Head of caudate nucleus (tissue), 42 donors: ENCODE data around the gene HOXD13.

ENCODE experiments used
- DNase-seq, 42 donors: peaks; one replicate each; pipeline versions ENCODE4 v3.0.0 to v3.0.0-alpha.2; 2020 to 2021; ENCODE audit warnings: mixed read lengths in 7 of 42
- intact Hi-C: fragments of 100-400 bp; cut with DNase I; formaldehyde crosslinking; loops from one replicate; pipeline ENCODE4 v1.15.0; 2022

The HOXD13 gene

DNA sequence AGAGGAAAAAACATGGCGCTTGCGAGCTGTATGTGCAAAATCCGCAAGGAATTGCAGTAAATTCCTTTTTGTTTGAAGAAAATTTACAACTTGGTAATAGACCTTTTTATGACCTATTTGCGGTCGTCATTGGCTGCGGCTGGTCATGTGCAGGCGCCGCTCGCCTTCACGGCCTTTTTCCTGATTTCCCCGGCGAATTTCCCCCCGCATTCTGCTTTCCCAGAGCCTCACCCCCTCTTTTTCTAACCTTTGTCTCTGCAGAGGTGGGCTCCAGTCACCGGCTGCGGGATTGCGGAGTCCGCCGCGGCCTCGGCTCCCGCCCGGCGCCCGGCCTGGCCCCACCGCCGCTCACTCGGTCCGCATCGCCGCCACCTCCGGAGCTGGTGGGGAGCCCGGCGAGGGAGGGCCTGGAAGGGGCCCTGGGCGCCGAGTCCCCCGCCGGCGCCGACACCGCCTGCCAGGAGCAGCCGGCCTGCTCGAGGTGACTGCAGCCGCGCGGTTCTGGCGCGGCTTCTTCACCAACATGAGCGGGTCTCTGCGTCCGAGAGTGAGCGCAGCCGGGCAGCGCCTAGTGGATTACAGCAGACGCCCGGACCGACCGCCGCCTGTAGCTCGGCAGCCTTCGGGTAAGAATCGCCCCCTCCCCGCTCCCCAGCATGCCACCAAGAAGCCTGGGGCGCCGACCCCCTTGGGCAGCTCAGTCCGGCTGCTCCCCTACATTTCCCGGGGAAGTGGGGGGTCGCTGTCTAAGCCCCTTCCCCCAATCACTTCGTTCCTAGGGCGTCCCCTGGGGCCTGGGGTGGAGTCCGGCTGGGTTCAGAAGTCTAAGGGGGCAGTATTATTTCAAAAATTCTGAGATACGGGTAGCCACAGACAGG is 44.1 kb downstream of the HOXD13 start:
- intact Hi-C loops, result loop anchor here (5.0 kb wide), 1 partner anchor 421 kb away; no protein-coding TSS in a partner anchor
- DNase-seq, result peak in 1 of 42 donors; percentile 19

DNA sequence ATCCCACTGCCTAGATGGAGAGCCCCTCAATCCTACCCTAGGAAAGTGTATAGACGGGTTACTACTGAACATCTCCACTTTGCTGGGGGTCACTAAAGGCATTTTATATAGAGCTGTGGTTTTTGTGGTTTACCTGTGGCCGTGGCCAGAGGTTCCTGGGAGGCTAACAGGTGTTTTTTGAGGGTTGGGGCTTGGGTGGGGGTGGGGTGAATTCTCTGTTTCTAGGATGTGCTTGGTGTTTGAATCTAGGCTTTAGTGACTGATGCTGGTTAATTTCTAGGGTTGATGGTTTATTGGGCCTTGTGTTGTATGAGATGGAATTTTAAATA is 44.7 kb downstream of the HOXD13 start:
- DNase-seq, result no peak
- intact Hi-C loops, result loop anchor here (5.0 kb wide), 1 partner anchor 420 kb away; no protein-coding TSS in a partner anchor

DNA sequence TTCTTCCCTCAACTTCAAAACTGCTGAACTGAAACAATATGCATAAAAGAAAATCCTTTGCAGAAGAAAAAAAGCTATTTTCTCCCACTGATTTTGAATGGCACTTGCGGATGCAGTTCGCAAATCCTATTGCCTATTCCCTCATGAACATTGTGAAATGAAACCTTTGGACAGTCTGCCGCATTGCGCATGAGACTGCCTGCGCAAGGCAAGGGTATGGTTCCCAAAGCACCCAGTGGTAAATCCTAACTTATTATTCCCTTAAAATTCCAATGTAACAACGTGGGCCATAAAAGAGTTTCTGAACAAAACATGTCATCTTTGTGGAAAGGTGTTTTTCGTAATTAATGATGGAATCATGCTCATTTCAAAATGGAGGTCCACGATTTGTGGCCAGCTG is 45.4 kb downstream of the HOXD13 start:
- intact Hi-C loops, result loop anchor here (5.0 kb wide), 1 partner anchor 419 kb away; no protein-coding TSS in a partner anchor
- no peak for DNase-seq

DNA sequence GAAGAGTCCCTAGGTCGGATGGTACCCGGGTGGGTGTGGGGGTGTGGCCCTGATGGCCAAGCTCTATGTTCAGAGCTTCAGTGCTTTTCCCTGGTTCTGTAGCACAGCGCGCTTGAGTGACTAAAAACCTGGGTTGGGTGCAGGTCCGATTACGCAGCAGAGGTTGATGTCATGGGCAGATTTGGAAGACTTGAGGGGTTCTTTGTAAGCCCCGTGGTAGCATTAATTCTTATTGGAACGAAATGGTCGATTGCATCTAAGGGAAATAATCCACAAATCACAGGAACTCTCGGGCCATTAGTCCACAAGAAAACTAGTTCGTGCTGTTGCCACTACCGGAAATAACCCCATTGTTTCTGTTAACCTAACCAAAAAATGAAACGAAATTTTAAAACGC is 46.0 kb downstream of the HOXD13 start:
- no peak for DNase-seq
- intact Hi-C loops, result loop anchor here (5.0 kb wide), 1 partner anchor 419 kb away; no protein-coding TSS in a partner anchor

DNA sequence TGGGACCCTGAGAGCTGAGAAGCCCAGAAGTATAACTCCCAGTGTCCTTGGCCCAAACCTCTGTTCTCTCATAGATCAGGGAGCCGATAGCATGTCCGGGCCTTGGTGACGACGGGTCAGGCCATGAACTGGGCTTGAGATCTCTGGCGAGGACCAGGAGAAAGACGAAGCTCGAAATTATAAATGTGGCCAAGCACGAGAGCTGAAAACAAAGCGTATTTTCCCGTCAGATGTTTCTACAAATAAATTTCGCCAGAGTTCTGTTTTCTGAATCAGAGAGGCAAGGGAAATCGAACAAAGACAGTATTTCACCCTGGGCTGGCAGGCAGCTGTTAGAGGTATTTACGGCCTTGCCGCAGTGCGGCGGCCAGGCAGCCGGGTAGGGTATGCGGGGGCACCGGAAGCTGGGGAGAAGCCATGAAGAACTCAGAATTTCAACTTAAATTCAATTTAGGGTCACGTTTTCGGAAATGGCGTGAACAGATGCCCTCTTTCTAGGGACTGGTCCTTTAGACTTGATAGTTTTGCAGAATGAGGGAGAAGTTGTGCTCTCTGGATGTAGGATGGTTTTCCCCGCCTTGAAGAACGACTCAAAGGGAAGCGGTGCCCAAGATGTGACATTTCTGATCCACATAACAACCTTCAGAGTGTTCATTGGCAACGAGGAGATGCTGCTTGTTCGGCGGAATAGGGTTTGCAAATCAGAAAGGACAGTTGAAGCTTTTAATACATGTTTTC is 46.6 kb downstream of the HOXD13 start:
- intact Hi-C loops, result loop anchor here (5.0 kb wide), 1 partner anchor 418 kb away; no protein-coding TSS in a partner anchor
- peak in 1 of 42 donors; percentile 12 for DNase-seq

DNA sequence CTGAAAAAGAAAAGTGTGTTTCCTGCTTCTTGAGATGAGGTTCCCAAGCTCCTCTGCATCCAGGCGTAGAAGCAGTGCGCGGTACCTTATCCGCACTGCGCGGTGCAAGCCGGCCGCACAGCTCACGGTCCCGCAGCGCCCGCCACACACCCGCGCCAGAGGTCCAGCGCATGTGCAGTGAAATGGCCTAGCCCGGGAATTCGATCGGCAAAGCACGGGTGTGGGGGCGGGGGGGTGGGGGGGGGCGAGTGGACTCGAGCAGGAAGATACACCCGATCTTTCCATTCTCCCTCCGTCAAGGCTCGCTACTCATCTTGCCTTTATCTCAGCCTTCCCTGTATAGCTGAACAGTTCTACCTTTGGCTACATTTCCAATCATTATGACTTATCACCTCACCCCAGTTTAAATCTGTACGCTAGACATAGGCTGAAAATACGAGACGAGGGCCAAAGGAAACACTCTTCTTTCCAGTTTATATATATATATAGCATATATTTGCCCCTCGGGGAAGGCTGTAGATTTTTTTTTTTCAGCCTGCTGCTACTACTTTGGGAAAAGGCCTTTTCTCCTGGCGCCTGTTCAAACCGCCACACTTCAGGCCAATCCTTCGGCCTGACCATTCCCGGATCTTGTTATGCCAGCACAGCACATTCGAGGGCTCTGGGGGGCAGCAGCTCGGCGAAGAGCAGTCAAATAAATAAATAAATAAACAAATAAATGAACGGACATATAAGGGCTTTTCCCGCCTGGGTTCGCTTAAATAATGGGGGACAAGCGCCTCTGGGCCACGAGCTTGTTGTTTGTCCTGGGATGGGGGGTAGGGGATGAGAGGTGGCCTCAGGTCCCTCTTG is 47.4 kb downstream of the HOXD13 start:
- intact Hi-C loops, result loop anchor here (5.0 to 10.0 kb wide), 4 partner anchors 317 to 1005 kb away; no protein-coding TSS in a partner anchor
- DNase-seq, result peak in 1 of 42 donors; percentile 32

DNA sequence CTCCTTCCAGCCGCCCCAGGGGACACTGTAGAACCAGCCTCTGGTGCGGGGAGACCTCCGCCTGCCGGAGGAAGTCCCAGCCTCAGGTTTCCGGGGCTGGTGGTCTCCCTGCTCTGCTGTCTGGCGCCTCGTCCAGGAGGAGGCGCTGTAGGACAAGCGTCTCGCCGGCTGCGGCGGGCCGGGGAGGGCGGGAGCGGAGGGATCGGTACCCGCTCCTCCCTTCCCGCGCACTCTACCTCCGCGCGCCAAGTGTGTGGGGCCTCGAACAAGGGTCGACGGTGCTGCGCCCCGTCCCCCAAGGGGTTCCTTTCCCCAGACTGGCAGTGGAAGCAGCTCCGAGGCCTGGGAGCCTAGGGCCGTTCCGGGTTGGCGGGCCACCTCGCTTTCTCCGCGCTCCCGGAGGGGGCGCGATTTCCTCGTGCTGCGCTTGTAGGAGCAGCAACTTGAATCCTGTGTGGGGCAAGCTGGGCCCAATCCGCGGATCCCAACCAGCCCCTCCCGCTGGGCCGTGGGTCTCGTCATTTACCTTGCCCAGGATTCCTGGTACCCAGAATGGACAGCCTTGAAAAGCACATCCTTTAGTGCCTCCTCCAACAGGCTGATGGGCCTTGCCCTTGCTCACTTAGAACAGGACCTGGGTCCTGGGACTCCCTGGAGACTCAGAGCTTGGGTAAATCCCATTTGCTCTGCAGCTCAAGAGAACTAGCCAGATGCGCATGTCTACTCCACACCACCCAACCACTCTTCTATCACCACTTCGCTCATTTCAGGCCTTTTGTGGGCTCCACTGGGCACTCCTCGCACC is 48.2 kb downstream of the HOXD13 start:
- intact Hi-C loops, result loop anchor here (5.0 to 10.0 kb wide), 3 partner anchors 317 to 1004 kb away; no protein-coding TSS in a partner anchor
- DNase-seq, result peak; percentile 22 to 85 (median 68)

DNA sequence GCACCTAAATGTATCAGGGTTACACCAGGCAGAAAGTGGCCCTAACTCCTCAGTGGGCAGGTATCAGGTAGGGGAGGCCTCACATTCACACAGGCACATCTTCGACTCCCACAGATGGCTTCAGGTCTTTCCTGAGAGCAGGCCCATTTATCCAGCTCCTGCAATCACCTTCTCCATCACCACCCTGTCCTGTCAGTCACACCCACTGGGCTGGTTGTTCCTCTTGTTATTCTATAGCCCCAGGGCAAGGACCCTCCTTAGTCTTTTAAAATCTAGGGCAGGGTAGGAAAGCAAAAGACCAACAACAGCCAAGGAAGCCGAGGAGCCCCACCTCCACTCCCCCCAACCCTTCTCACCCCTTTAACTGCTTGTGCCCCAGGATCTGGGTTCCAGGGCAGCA is 49.8 kb downstream of the HOXD13 start:
- no peak for DNase-seq
- intact Hi-C loops, result loop anchor here (5.0 to 10.0 kb wide), 3 partner anchors 315 to 1003 kb away; no protein-coding TSS in a partner anchor
